Measurements from ENCODE around the gene P4HA2. TPM values are rescaled to one million over a fixed set of nuclear protein-coding genes. Genes with fewer than 3 reads are reported as not detected.

P4HA2 gene
- total and polyA plus RNA-seq, 2 of the 8 experiments (the other 6 are each of a cell fraction or from before 2014, with no cell fraction given) = 7.4 to 9.3 TPM

- no peaks in the 10 kb centered on the region for H3K23me2 ChIP-seq (ENCODE audit: low read depth, low read length)
- peaks cover 0 to 7% (median 4%) of the 10 kb centered on the region in 4 experiments; a peak in 6 of 7 replicates for H3K4me1 ChIP-seq (replicated peaks in 1 of 4; ENCODE audit: control insufficient read depth in 3 of 4, insufficient read depth in 4 of 4, low read length in 3 of 4)
- ChIA-PET CTCF (ENCODE audit: partially characterized antibody) (interaction anchor here (0.5 to 5.4 kb wide), 31 partner anchors 9 to 233 kb away, joined by 3 to 42 read pairs (median 4); partner anchors contain the start of gene P4HA2), POLR2A (ENCODE audit: partially characterized antibody) (no interaction called here)
- H3K23ac ChIP-seq (ENCODE audit: insufficient read length) = no peak overlapping the region
- no peaks in the 10 kb centered on the region for H4K20me1 ChIP-seq (replicated peaks in 1 of 2; ENCODE audit: control insufficient read depth in 1 of 2, insufficient read depth in 2 of 2, low read length in 2 of 2)
- H3K27ac ChIP-seq (ENCODE audit: low read depth, low read length) = no peak overlapping the region
- FAIRE-seq (no peak), DNase-seq (ENCODE audit: low read depth in 1 of 2, low spot score in 2 of 2) (peak in 1 of 2 experiments; percentile 56)
- no peak overlapping the region for H2BK12ac ChIP-seq (ENCODE audit: low read depth, low read length)
- no peak overlapping the region for H3K14ac ChIP-seq (ENCODE audit: insufficient read length)
- WGBS, 2 experiments (ENCODE audit: extremely low coverage in 1 of 2, insufficient coverage in 1 of 2, insufficient read length in 1 of 2, insufficient replicate concordance in 2 of 2, low coverage in 1 of 2, low lambda C conversion rate in 2 of 2, missing lambda C conversion rate in 1 of 2) = 83% methylated on average over 20 of the region's 20 CpGs; no CpG with 5 or more reads in 1 of the 2 experiments
- H2BK120ac ChIP-seq (replicated peaks; ENCODE audit: low read depth, low read length) = no peak overlapping the region
- no peak overlapping the region for H4K5ac ChIP-seq (ENCODE audit: insufficient read length, low read depth, low read length)
- no peaks in the 10 kb centered on the region for H3K79me1 ChIP-seq (ENCODE audit: low read depth, low read length)
- no peak overlapping the region for H2AFZ ChIP-seq (ENCODE audit: low read length)
- no peak overlapping the region for H3K4ac ChIP-seq (replicated peaks; ENCODE audit: insufficient read length, low read depth, low read length)
- H3K56ac ChIP-seq (replicated peaks; ENCODE audit: insufficient read length, low read depth, low read length) = no peak overlapping the region
- no peaks in the 10 kb centered on the region for H3K36me3 ChIP-seq (ENCODE audit: control insufficient read depth in 2 of 4, insufficient read depth in 4 of 4, low read length in 3 of 4)
- H2BK15ac ChIP-seq (ENCODE audit: low read length) = 0 out of 2 replicates have a peak overlapping the region, but pooled peaks have one; percentile 81
- H3K9ac ChIP-seq (replicated peaks in 1 of 4; ENCODE audit: extremely low read depth in 1 of 4, low read depth in 3 of 4, low read length in 3 of 4) = no peak overlapping the region; a peak in 1 of 7 replicates
- H2BK5ac ChIP-seq (ENCODE audit: low read depth, low read length) = no peak overlapping the region
- H3K18ac ChIP-seq (ENCODE audit: extremely low read depth, low read length) = no peak overlapping the region; the same call in 1 of the 2 replicates
- no peaks in the 10 kb centered on the region for H3K9me3 ChIP-seq (ENCODE audit: insufficient read depth in 2 of 2, low read depth in 1 of 2, low read length in 1 of 2)
- H3K27me3 ChIP-seq (replicated peaks in 1 of 4; ENCODE audit: control insufficient read depth in 3 of 4, extremely low read depth in 1 of 4, insufficient read depth in 3 of 4, low read length in 3 of 4) = no peaks in the 10 kb centered on the region; a peak in 2 of 7 replicates
- TF ChIP-seq CTCF (IDR thresholded peaks at IDR 0.05; ENCODE audit: control extremely low read depth in 1 of 3, insufficient read depth in 1 of 3, low read depth in 1 of 3, low read length in 3 of 3) (no peak), TEAD4 (IDR thresholded peaks at IDR 0.05; ENCODE audit: low read depth, low read length) (no peak), SIRT6 (IDR thresholded peaks at IDR 0.05; ENCODE audit: low read length) (no peak), TAF7 (optimal IDR thresholded peaks at IDR 0.05; ENCODE audit: borderline replicate concordance, low read depth, low read length) (no peak), JUN (IDR thresholded peaks at IDR 0.05; ENCODE audit: low read depth, low read length) (no peak), POU5F1 (IDR thresholded peaks at IDR 0.05; ENCODE audit: low read depth, low read length) (no peak), JUND (IDR thresholded peaks at IDR 0.05; ENCODE audit: low read length) (no peak), CHD2 (IDR thresholded peaks at IDR 0.05; ENCODE audit: low read length) (no peak), CREB1 (IDR thresholded peaks at IDR 0.05) (no peak)
- H4K8ac ChIP-seq (ENCODE audit: extremely low read depth, insufficient read depth, low read length) = no peak overlapping the region; the same call in 1 of the 2 replicates
- no peak overlapping the region for H4K91ac ChIP-seq (replicated peaks; ENCODE audit: insufficient read length, low read length)
- no peak overlapping the region; a peak in 1 of 8 replicates for H3K4me3 ChIP-seq (ENCODE audit: extremely low read depth in 1 of 4, insufficient read depth in 2 of 4, low read depth in 3 of 4, low read length in 4 of 4)
- H2BK20ac ChIP-seq (ENCODE audit: low read length) = no peak overlapping the region
- H3K79me2 ChIP-seq (ENCODE audit: control insufficient read depth in 1 of 2, insufficient read depth in 2 of 2, low read length in 2 of 2) = no peaks in the 10 kb centered on the region
- H3K4me2 ChIP-seq (ENCODE audit: insufficient read depth in 1 of 2, low read depth in 2 of 2, low read length in 2 of 2) = peak overlapping the region in 1 of 2 experiments; percentile 13; a peak in 1 of 4 replicates
- H2AK5ac ChIP-seq (ENCODE audit: low read depth, low read length) = no peak overlapping the region
These were observed 46.5 kb downstream of the P4HA2 start for GRCh38 chr5:132181011-132181629.

Data from H1 (cell line).